ENCODE results near the gene ADAP1. TPM values are rescaled to one million over a fixed set of nuclear protein-coding genes. Genes with fewer than 3 reads are reported as not detected.

Gene ADAP1
- total and polyA plus RNA-seq, 11 donors, result 3.1 to 16.5 (median 12.0) TPM

DNA sequence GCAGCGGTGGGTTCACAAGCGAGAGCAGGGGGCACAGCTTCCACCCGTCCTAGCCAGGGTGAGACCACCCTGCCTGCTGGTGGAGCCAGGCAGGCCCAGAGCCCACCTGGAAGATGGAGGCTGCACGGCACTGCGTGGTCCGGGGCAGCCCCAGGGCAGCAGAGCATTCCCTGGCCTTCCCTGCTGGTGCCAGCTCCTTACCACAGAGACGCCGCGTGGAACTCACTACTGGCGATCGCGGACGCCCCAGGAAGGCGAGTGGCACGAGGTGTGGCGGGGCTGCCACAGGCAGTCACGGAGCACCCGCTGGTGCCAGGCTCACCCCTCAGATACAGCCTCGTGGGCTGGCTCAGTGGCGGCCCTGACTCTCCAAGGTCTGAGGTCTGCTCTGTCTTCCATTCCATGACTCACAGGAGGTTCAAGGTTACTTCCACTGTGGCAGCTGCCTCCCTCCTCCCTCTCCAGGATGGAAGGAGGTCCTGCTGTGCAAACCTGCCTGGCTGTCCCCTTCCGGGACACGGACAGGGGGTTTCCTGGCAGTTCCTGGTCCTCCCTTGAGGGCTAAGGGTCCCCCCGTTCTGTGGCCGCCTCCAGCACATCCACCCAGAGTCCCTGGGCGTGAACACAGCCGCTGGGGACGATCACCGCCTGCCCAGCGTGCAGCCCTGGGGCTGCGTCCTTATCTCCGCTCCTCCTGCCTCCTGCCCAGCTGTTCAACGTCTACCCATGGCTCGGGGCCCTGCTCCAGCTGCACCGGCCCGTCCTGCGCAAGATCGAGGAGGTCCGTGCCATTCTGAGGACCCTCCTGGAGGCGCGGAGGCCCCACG, 31.6 kb upstream of the ADAP1 start:
- Histone ChIP-seq H3K4me3 (no peak overlapping the region), H3K36me3 (no peaks in the 10 kb centered on the region), H3K9me3 (no peaks in the 10 kb centered on the region), H3K4me1 (peaks cover 0 to 13% (median 0%) of the 10 kb centered on the region in 12 donors), H3K27ac (no peak overlapping the region), H3K27me3 (peaks cover 4 to 55% (median 24%) of the 10 kb centered on the region in 9 donors)
- TF ChIP-seq, protein P1, sequence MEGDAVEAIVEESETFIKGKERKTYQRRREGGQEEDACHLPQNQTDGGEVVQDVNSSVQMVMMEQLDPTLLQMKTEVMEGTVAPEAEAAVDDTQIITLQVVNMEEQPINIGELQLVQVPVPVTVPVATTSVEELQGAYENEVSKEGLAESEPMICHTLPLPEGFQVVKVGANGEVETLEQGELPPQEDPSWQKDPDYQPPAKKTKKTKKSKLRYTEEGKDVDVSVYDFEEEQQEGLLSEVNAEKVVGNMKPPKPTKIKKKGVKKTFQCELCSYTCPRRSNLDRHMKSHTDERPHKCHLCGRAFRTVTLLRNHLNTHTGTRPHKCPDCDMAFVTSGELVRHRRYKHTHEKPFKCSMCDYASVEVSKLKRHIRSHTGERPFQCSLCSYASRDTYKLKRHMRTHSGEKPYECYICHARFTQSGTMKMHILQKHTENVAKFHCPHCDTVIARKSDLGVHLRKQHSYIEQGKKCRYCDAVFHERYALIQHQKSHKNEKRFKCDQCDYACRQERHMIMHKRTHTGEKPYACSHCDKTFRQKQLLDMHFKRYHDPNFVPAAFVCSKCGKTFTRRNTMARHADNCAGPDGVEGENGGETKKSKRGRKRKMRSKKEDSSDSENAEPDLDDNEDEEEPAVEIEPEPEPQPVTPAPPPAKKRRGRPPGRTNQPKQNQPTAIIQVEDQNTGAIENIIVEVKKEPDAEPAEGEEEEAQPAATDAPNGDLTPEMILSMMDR (IDR thresholded peaks at IDR 0.05), result no peak
- ATAC-seq, result no peak
- DNase-seq, result no peak
- intact Hi-C loops (cut with DNase I), result no loop called here
- WGBS, 4 donors, result 40 to 49% (median 42%) methylated on average over 38 to 41 of the region's 41 CpGs

DNA sequence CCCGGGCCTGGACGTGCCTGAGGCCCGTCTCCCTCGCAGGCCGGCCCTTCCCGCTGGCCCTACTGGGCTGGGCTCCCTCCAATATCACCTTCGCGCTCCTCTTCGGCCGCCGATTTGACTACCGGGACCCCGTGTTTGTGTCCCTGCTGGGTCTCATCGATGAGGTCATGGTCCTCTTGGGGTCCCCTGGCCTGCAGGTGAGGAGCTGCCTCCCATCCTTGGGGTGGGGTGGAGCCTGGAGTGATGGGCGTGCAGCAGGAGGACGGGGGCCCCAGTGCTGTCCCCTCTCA, 30.6 kb upstream of the ADAP1 start:
- peaks cover 4 to 55% (median 24%) of the 10 kb centered on the region in 9 donors for H3K27me3 ChIP-seq
- TF ChIP-seq, protein P1 (IDR thresholded peaks at IDR 0.05), result no peak
- TF ChIP-seq POLR2A (IDR thresholded peaks at IDR 0.05), result no peak

DNA sequence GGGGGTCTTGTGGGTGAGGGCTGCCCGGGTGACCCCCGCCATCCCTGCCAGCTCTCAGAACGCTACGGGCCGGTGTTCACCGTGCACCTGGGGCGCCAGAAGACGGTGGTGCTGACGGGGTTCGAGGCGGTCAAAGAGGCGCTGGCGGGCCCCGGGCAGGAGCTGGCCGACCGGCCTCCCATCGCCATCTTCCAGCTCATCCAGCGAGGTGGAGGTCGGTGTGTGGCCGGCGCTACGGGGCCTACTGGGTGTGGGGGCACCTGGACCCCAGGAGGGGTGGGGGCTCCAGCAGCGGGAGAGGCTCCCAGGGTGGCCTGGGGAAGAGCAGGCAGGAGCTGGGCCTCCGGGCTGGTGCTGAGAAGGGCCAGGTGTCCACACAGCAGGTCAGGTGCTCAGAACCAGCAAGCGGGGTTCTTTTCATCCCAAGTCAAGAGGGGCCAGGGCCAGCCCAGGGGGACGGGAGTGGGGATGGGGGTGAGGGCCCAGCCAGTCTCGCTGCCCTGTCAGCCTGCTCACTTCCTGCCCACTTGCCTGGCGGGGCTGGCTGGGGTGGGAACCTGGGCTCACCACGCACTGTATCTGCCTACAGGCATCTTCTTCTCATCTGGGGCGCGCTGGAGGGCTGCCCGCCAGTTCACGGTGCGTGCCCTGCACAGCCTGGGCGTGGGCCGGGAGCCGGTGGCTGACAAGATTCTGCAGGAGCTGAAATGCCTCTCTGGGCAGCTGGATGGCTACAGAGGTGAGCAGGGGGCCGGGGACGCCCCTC, 30.1 kb upstream of the ADAP1 start:
- no peaks in the 10 kb centered on the region for H3K9me3 ChIP-seq
- intact Hi-C loops (cut with DNase I), result no loop called here
- H3K27me3 ChIP-seq, result peaks cover 4 to 55% (median 24%) of the 10 kb centered on the region in 9 donors
- no peak overlapping the region for H3K4me3 ChIP-seq
- TF ChIP-seq, protein P1 (IDR thresholded peaks at IDR 0.05), result no peak
- TF ChIP-seq POLR2A (IDR thresholded peaks at IDR 0.05), result no peak
- no peak for ATAC-seq
- peaks cover 0 to 13% (median 0%) of the 10 kb centered on the region in 12 donors for H3K4me1 ChIP-seq
- WGBS, 4 donors, result 89 to 91% (median 89%) methylated on average over 27 to 39 of the region's 39 CpGs
- H3K36me3 ChIP-seq, result no peaks in the 10 kb centered on the region
- no peak for DNase-seq
- H3K27ac ChIP-seq, result no peak overlapping the region

More for the DNA sequence above, 30.6 kb upstream of the ADAP1 start:
- H3K36me3 ChIP-seq, result no peaks in the 10 kb centered on the region
- ATAC-seq (no peak), DNase-seq (no peak)
- no peak overlapping the region for H3K27ac ChIP-seq
- H3K4me1 ChIP-seq, result peaks cover 0 to 13% (median 0%) of the 10 kb centered on the region in 12 donors
- intact Hi-C loops (cut with DNase I), result no loop called here
- H3K4me3 ChIP-seq, result no peak overlapping the region
- H3K9me3 ChIP-seq, result no peaks in the 10 kb centered on the region
- 74 to 84% (median 79%) methylated on average over 16 of the region's 16 CpGs for WGBS, 4 donors

DNA sequence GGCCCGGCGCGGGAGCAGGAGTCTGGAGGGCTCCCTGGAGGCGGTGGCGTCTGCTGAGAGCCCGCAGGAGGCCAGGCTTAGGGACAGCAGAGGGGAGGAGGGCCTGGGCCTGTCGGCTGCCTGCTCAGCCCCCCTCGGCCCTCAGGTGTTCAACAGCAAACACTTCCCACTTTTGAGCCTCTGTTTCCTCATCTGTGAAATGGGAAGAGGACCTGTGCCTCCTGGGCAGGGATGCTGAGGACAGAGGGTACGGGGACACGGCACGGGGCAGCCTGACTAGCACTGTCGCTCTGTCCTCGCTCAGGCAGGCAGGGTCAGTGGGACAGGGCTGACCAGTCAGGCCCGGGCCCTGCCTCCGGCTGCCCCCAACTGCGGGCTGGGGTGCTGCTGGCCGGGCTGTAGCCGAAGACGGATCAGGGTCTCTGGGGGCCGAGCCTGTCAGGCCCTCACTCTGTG, 29.2 kb upstream of the ADAP1 start:
- intact Hi-C loops (cut with DNase I), result no loop called here
- no peaks in the 10 kb centered on the region for H3K9me3 ChIP-seq
- peaks cover 4 to 54% (median 21%) of the 10 kb centered on the region in 9 donors for H3K27me3 ChIP-seq
- 84 to 91% (median 87%) methylated on average over 14 to 20 of the region's 20 CpGs for WGBS, 4 donors
- no peak for TF ChIP-seq POLR2A (IDR thresholded peaks at IDR 0.05)
- TF ChIP-seq, protein P1 (IDR thresholded peaks at IDR 0.05), result no peak
- no peak overlapping the region for H3K4me3 ChIP-seq
- H3K4me1 ChIP-seq, result peaks cover 0 to 9% (median 0%) of the 10 kb centered on the region in 12 donors
- no peak for DNase-seq
- no peak overlapping the region for H3K27ac ChIP-seq
- no peaks in the 10 kb centered on the region for H3K36me3 ChIP-seq
- no peak for ATAC-seq

All from heart left ventricle (tissue), 16 donors.